GM12878 (cell line): ENCODE results near the gene RETREG3. TPM values are rescaled to one million over a fixed set of nuclear protein-coding genes. Genes with fewer than 3 reads are reported as not detected.

ENCODE experiments used
- KAT2A ChIP-seq: conservative IDR thresholded peaks from 2 replicates; pipeline ENCODE4 v1.6.1; 2011; ENCODE audit warnings: low read depth, low read length; ENCODE audit not compliant: control insufficient read depth
- KDM1A ChIP-seq: fragments of 200-600 bp; sonication (generic); IDR thresholded peaks from 2 replicates; pipeline ENCODE4 v1.6.1; 2016; ENCODE audit warnings: borderline replicate concordance
- RAD51 ChIP-seq: fragments of 450-650 bp; IDR thresholded peaks from 2 replicates; pipeline ENCODE4 v1.6.1; 2016; ENCODE audit warnings: moderate library complexity, mild to moderate bottlenecking, inconsistent platforms
- RFX5 ChIP-seq: IDR thresholded peaks from 2 replicates; pipeline ENCODE4 v1.6.1; 2011; ENCODE audit warnings: low read depth, low read length, improper control_type of control experiment
- SIX5 ChIP-seq: IDR thresholded peaks from 2 replicates; pipeline ENCODE4 v1.6.1; 2011; ENCODE audit warnings: mild to moderate bottlenecking, low read depth, low read length, moderate library complexity; ENCODE audit not compliant: severe bottlenecking
- SREBF2 ChIP-seq: IDR thresholded peaks from 2 replicates; pipeline ENCODE4 v1.6.1; 2012; ENCODE audit warnings: mild to moderate bottlenecking, low read length
- STAT3 ChIP-seq: IDR thresholded peaks from 2 replicates; pipeline ENCODE4 v1.6.1; 2011; ENCODE audit warnings: low read depth, low read length, improper control_type of control experiment
- polyA plus RNA-seq, 11 experiments: library from polyadenylated mRNA; depleted of rRNA in 4 of 11; unstranded in 6 of 11; stranded (reverse) in 5 of 11; fragments of >200 nt; fragmentation: Nextera tagmentation in 4 of 11; fragmentation: Illumina TruSeq in 1 of 11; extraction: Ambion mirVana in 4 of 11; extraction: Trizol in 1 of 11; gene quantifications; 1 replicate in 1 of 11; 2 replicates in 10 of 11; pipeline versions ENCODE4 v1.2.1 to v1.2.3, GENCODE V29; 2011 to 2016; ENCODE audit warnings: inconsistent platforms in 2 of 11, missing spikeins in 2 of 11, low read depth in 1 of 11
- total RNA-seq, 4 experiments: library from RNA; depleted of rRNA in 3 of 4; stranded (reverse); fragments of >200 nt in 3 of 4; fragmentation: Illumina TruSeq in 1 of 4; extraction: Trizol in 1 of 4; gene quantifications; 2 replicates each; pipeline versions ENCODE4 v1.2.1 to v1.2.3, GENCODE V29; 2013 to 2021

RETREG3 gene
- total and polyA plus RNA-seq, 10 of the 15 experiments (the other 5 are each of a cell fraction or from before 2014, with no cell fraction given), result 7.0 to 50.6 (median 27.3) TPM

GRCh38 chr17:42530952-42531454 lies 78.2 kb downstream of the RETREG3 start (continued):
- no peak for TF ChIP-seq RFX5
- TF ChIP-seq SIX5, result no peak
- TF ChIP-seq SREBF2, result no peak
- no peak for TF ChIP-seq KAT2A
- no peak for TF ChIP-seq STAT3
- no peak for TF ChIP-seq RAD51
- no peak for TF ChIP-seq KDM1A

Other genes starting within 250 kb of the RETREG3 start
Only the 7 nearest of the 23 such genes appear.
- 0.44 and 1.1 TPM in 2 replicates for gene HSD17B1, start 56.5 kb downstream of the RETREG3 start, total RNA-seq (2014; rRNA removed)
- 0.14 and 0.36 TPM in 2 replicates for gene HSD17B1, start 56.5 kb downstream of the RETREG3 start, total RNA-seq (2014; rRNA removed; fragmentation: Illumina TruSeq; extraction: Trizol)
- gene HSD17B1, start 56.5 kb downstream of the RETREG3 start, total RNA-seq (2021), result 0.61 and 0.67 TPM in 2 replicates
- gene HSD17B1, start 56.5 kb downstream of the RETREG3 start, polyA plus RNA-seq (2011; rRNA removed), result 0.19 and 0.29 TPM in 2 replicates
- gene HSD17B1, start 56.5 kb downstream of the RETREG3 start, polyA plus RNA-seq (2014; fragmentation: Illumina TruSeq; extraction: Trizol), result 0.06 and 0.15 TPM in 2 replicates
- under 1 TPM; 0.21 to 0.26 TPM for gene HSD17B1, start 56.5 kb downstream of the RETREG3 start, polyA plus RNA-seq (2014; fragmentation: Nextera tagmentation; extraction: Ambion mirVana)
- 0.22 and 0.47 TPM in 2 replicates for gene HSD17B1, start 56.5 kb downstream of the RETREG3 start, polyA plus RNA-seq (2014; rRNA removed)
- gene HSD17B1, start 56.5 kb downstream of the RETREG3 start, polyA plus RNA-seq (2016; fragmentation: Nextera tagmentation; extraction: Ambion mirVana), result 1 to 10 TPM in 1 of 2 experiments, under 1 TPM in 1; 0.73 to 1.1 TPM
- 27.8 and 31.3 TPM in 2 replicates for gene COASY, start 47.2 kb downstream of the RETREG3 start, total RNA-seq (2014; rRNA removed)
- 18.6 TPM in 2 replicates for gene COASY, start 47.2 kb downstream of the RETREG3 start, total RNA-seq (2014; rRNA removed; fragmentation: Illumina TruSeq; extraction: Trizol)
- 81.9 and 88.5 TPM in 2 replicates for gene COASY, start 47.2 kb downstream of the RETREG3 start, total RNA-seq (2021)
- gene COASY, start 47.2 kb downstream of the RETREG3 start, polyA plus RNA-seq (2011; rRNA removed), result 19.9 and 33.1 TPM in 2 replicates
- 28.0 and 38.1 TPM in 2 replicates for gene COASY, start 47.2 kb downstream of the RETREG3 start, polyA plus RNA-seq (2014; fragmentation: Illumina TruSeq; extraction: Trizol)
- gene COASY, start 47.2 kb downstream of the RETREG3 start, polyA plus RNA-seq (2014; fragmentation: Nextera tagmentation; extraction: Ambion mirVana), result 10 to 100 TPM; 39.8 to 46.6 TPM
- gene COASY, start 47.2 kb downstream of the RETREG3 start, polyA plus RNA-seq (2014; rRNA removed), result 52.5 and 57.8 TPM in 2 replicates
- gene COASY, start 47.2 kb downstream of the RETREG3 start, polyA plus RNA-seq (2016; fragmentation: Nextera tagmentation; extraction: Ambion mirVana), result 10 to 100 TPM; 88.1 to 93.9 TPM
- gene MLX, start 42.3 kb downstream of the RETREG3 start, total RNA-seq (2014; rRNA removed), result 37.1 and 39.5 TPM in 2 replicates
- gene MLX, start 42.3 kb downstream of the RETREG3 start, total RNA-seq (2014; rRNA removed; fragmentation: Illumina TruSeq; extraction: Trizol), result 34.1 and 34.4 TPM in 2 replicates
- gene MLX, start 42.3 kb downstream of the RETREG3 start, total RNA-seq (2021), result 38.3 and 41.5 TPM in 2 replicates
- gene MLX, start 42.3 kb downstream of the RETREG3 start, polyA plus RNA-seq (2011; rRNA removed), result 41.2 and 48.9 TPM in 2 replicates
- gene MLX, start 42.3 kb downstream of the RETREG3 start, polyA plus RNA-seq (2014; fragmentation: Illumina TruSeq; extraction: Trizol), result 59.2 and 61.1 TPM in 2 replicates
- 10 to 100 TPM; 38.3 to 49.1 TPM for gene MLX, start 42.3 kb downstream of the RETREG3 start, polyA plus RNA-seq (2014; fragmentation: Nextera tagmentation; extraction: Ambion mirVana)
- 65.0 and 66.1 TPM in 2 replicates for gene MLX, start 42.3 kb downstream of the RETREG3 start, polyA plus RNA-seq (2014; rRNA removed)
- 10 to 100 TPM; 40.6 to 47.4 TPM for gene MLX, start 42.3 kb downstream of the RETREG3 start, polyA plus RNA-seq (2016; fragmentation: Nextera tagmentation; extraction: Ambion mirVana)
- 17.4 and 18.7 TPM in 2 replicates for gene PSMC3IP, start 31.6 kb downstream of the RETREG3 start, total RNA-seq (2014; rRNA removed)
- 12.0 and 12.1 TPM in 2 replicates for gene PSMC3IP, start 31.6 kb downstream of the RETREG3 start, total RNA-seq (2014; rRNA removed; fragmentation: Illumina TruSeq; extraction: Trizol)
- 14.7 and 18.0 TPM in 2 replicates for gene PSMC3IP, start 31.6 kb downstream of the RETREG3 start, total RNA-seq (2021)
- 13.5 and 15.0 TPM in 2 replicates for gene PSMC3IP, start 31.6 kb downstream of the RETREG3 start, polyA plus RNA-seq (2011; rRNA removed)
- gene PSMC3IP, start 31.6 kb downstream of the RETREG3 start, polyA plus RNA-seq (2014; fragmentation: Illumina TruSeq; extraction: Trizol), result 25.9 and 28.5 TPM in 2 replicates
- gene PSMC3IP, start 31.6 kb downstream of the RETREG3 start, polyA plus RNA-seq (2014; fragmentation: Nextera tagmentation; extraction: Ambion mirVana), result 1 to 10 TPM; 6.8 to 7.1 TPM
- gene PSMC3IP, start 31.6 kb downstream of the RETREG3 start, polyA plus RNA-seq (2014; rRNA removed), result 24.8 and 26.8 TPM in 2 replicates
- 10 to 100 TPM; 33.1 to 34.5 TPM for gene PSMC3IP, start 31.6 kb downstream of the RETREG3 start, polyA plus RNA-seq (2016; fragmentation: Nextera tagmentation; extraction: Ambion mirVana)
- 103 and 115 TPM in 2 replicates for gene TUBG1, start 309 bp upstream of the RETREG3 start, total RNA-seq (2014; rRNA removed)
- gene TUBG1, start 309 bp upstream of the RETREG3 start, total RNA-seq (2014; rRNA removed; fragmentation: Illumina TruSeq; extraction: Trizol), result 58.3 and 69.9 TPM in 2 replicates
- gene TUBG1, start 309 bp upstream of the RETREG3 start, total RNA-seq (2021), result 120 and 126 TPM in 2 replicates
- gene TUBG1, start 309 bp upstream of the RETREG3 start, polyA plus RNA-seq (2011; rRNA removed), result 25.8 and 43.3 TPM in 2 replicates
- gene TUBG1, start 309 bp upstream of the RETREG3 start, polyA plus RNA-seq (2014; fragmentation: Illumina TruSeq; extraction: Trizol), result 66.1 and 121 TPM in 2 replicates
- 10 to 100 TPM; 40.0 to 40.3 TPM for gene TUBG1, start 309 bp upstream of the RETREG3 start, polyA plus RNA-seq (2014; fragmentation: Nextera tagmentation; extraction: Ambion mirVana)
- 100.0 and 110 TPM in 2 replicates for gene TUBG1, start 309 bp upstream of the RETREG3 start, polyA plus RNA-seq (2014; rRNA removed)
- gene TUBG1, start 309 bp upstream of the RETREG3 start, polyA plus RNA-seq (2016; fragmentation: Nextera tagmentation; extraction: Ambion mirVana), result 100 to 1,000 TPM; 216 to 256 TPM
- gene TUBG2, start 49.9 kb upstream of the RETREG3 start, total RNA-seq (2014; rRNA removed), result 6.0 and 6.8 TPM in 2 replicates
- 3.8 and 4.7 TPM in 2 replicates for gene TUBG2, start 49.9 kb upstream of the RETREG3 start, total RNA-seq (2014; rRNA removed; fragmentation: Illumina TruSeq; extraction: Trizol)
- 7.7 and 9.1 TPM in 2 replicates for gene TUBG2, start 49.9 kb upstream of the RETREG3 start, total RNA-seq (2021)
- 12.4 and 14.4 TPM in 2 replicates for gene TUBG2, start 49.9 kb upstream of the RETREG3 start, polyA plus RNA-seq (2011; rRNA removed)
- gene TUBG2, start 49.9 kb upstream of the RETREG3 start, polyA plus RNA-seq (2014; fragmentation: Illumina TruSeq; extraction: Trizol), result 5.8 and 8.8 TPM in 2 replicates
- 1 to 10 TPM; 1.2 to 1.8 TPM for gene TUBG2, start 49.9 kb upstream of the RETREG3 start, polyA plus RNA-seq (2014; fragmentation: Nextera tagmentation; extraction: Ambion mirVana)
- 11.3 and 12.5 TPM in 2 replicates for gene TUBG2, start 49.9 kb upstream of the RETREG3 start, polyA plus RNA-seq (2014; rRNA removed)
- 10 to 100 TPM; 11.3 to 11.9 TPM for gene TUBG2, start 49.9 kb upstream of the RETREG3 start, polyA plus RNA-seq (2016; fragmentation: Nextera tagmentation; extraction: Ambion mirVana)
- gene PLEKHH3, start 67.6 kb upstream of the RETREG3 start, total RNA-seq (2014; rRNA removed), result 15.8 and 22.3 TPM in 2 replicates
- gene PLEKHH3, start 67.6 kb upstream of the RETREG3 start, total RNA-seq (2014; rRNA removed; fragmentation: Illumina TruSeq; extraction: Trizol), result 7.0 and 7.8 TPM in 2 replicates
- 35.5 and 38.0 TPM in 2 replicates for gene PLEKHH3, start 67.6 kb upstream of the RETREG3 start, total RNA-seq (2021)
- gene PLEKHH3, start 67.6 kb upstream of the RETREG3 start, polyA plus RNA-seq (2011; rRNA removed), result 4.0 and 14.0 TPM in 2 replicates
- gene PLEKHH3, start 67.6 kb upstream of the RETREG3 start, polyA plus RNA-seq (2014; fragmentation: Illumina TruSeq; extraction: Trizol), result 1.5 and 3.9 TPM in 2 replicates
- gene PLEKHH3, start 67.6 kb upstream of the RETREG3 start, polyA plus RNA-seq (2014; fragmentation: Nextera tagmentation; extraction: Ambion mirVana), result 1 to 10 TPM in 1 of 2 experiments, under 1 TPM in 1; 0.31 to 2.1 TPM
- 29.5 and 31.3 TPM in 2 replicates for gene PLEKHH3, start 67.6 kb upstream of the RETREG3 start, polyA plus RNA-seq (2014; rRNA removed)
- 10 to 100 TPM; 10.3 to 11.8 TPM for gene PLEKHH3, start 67.6 kb upstream of the RETREG3 start, polyA plus RNA-seq (2016; fragmentation: Nextera tagmentation; extraction: Ambion mirVana)